A549 (cell line): Measurements from ENCODE around the gene SLC8A1. TPM values are rescaled to one million over a fixed set of nuclear protein-coding genes. Genes with fewer than 3 reads are reported as not detected.

Experiments
- ATAC-seq, 2 experiments: fragments of 200-7000 bp in 1 of 2; fragments of >200 bp in 1 of 2; cut with Nextera tagmentation in 1 of 2; cut with Tn5 transposase in 1 of 2; 3 replicates each; pipeline versions ENCODE4 v1.8.0 to v1.9.1; 2018 to 2020; ENCODE audit warnings: mild to moderate bottlenecking in 1 of 2, moderate library complexity in 1 of 2
- CTCF ChIA-PET: fragments of 300-600 bp; sonication (Branson Sonifier 250); formaldehyde crosslinking; extraction: SDS; loops from one replicate; lab custom pipeline; 2021; ENCODE audit warnings: antibody characterized with exemption, inconsistent platforms; lab: Yijun Ruan, JAX
- POLR2A ChIA-PET: fragments of 350-600 bp; formaldehyde crosslinking; extraction: SDS; loops from one replicate; lab custom pipeline; 2021; ENCODE audit warnings: antibody characterized with exemption, inconsistent platforms; lab: Yijun Ruan, JAX
- DNase-seq, 2 experiments: peaks; one replicate each; pipeline versions ENCODE4 v3.0.0 to v3.0.0-alpha.2; 2011 to 2016; ENCODE audit warnings: low read depth in 1 of 2, low spot score in 1 of 2
- FAIRE-seq: peaks from 2 replicates; lab custom pipeline; 2011; peaks lifted over from hg19 to GRCh38; lab: Jason Lieb, UNC
- H3K27ac ChIP-seq, 2 experiments: fragments of >200 bp; sonication (Bioruptor Twin); formaldehyde crosslinking; 3 replicates each; pipeline ENCODE4 v1.5.1; 2016 to 2017
- H3K4me1 ChIP-seq: fragments of >200 bp; sonication (Bioruptor Twin); formaldehyde crosslinking; 3 replicates; pipeline ENCODE4 v1.6.1; 2016
- H3K4me2 ChIP-seq: fragments of >200 bp; sonication (Bioruptor Twin); formaldehyde crosslinking; 3 replicates; pipeline ENCODE4 v1.6.1; 2016
- H3K4me3 ChIP-seq: fragments of >200 bp; sonication (Bioruptor Twin); formaldehyde crosslinking; 3 replicates; pipeline ENCODE4 v1.5.1; 2016
- H3K9me3 ChIP-seq: fragments of >200 bp; sonication (Bioruptor Twin); formaldehyde crosslinking; 3 replicates; pipeline ENCODE4 v1.6.1; 2016
- ATOH8 ChIP-seq: fragments of 250-450 bp; sonication (Bioruptor Pico); IDR thresholded peaks from 2 replicates; pipeline ENCODE4 v1.5.0; 2020; ENCODE audit warnings: low read depth, mild to moderate bottlenecking, moderate library complexity
- BCL3 ChIP-seq: fragments of >200 bp; sonication (Bioruptor Twin); formaldehyde crosslinking; IDR thresholded peaks from 3 replicates; pipeline ENCODE4 v1.6.1; 2016
- CBX2 ChIP-seq: fragments of 200-600 bp; sonication (generic); IDR thresholded peaks from 2 replicates; pipeline ENCODE4 v1.6.1; 2016; ENCODE audit warnings: low read depth, mild to moderate bottlenecking, borderline replicate concordance
- CHD2 ChIP-seq: fragments of 150-350 bp; IDR thresholded peaks from 2 replicates; pipeline ENCODE4 v1.6.1; 2014; ENCODE audit warnings: low read length; ENCODE audit not compliant: partially characterized antibody
- CHD4 ChIP-seq: fragments of 200-600 bp; sonication (generic); IDR thresholded peaks from 2 replicates; pipeline ENCODE4 v1.6.1; 2016; ENCODE audit warnings: antibody characterized with exemption, mild to moderate bottlenecking, borderline replicate concordance
- CTCF ChIP-seq: fragments of >200 bp; sonication (Bioruptor Twin); formaldehyde crosslinking; IDR thresholded peaks from 3 replicates; pipeline ENCODE4 v1.5.1; 2016
- E2F6 ChIP-seq: IDR thresholded peaks from 2 replicates; pipeline ENCODE4 v1.6.1; 2012; ENCODE audit warnings: low read depth, borderline replicate concordance
- EHF ChIP-seq: fragments of 250-450 bp; sonication (Bioruptor Pico); IDR thresholded peaks from 2 replicates; pipeline ENCODE4 v1.5.0; 2020; ENCODE audit warnings: mild to moderate bottlenecking
- EP300 ChIP-seq, 2 experiments: fragments of >200 bp; sonication (Bioruptor Twin); formaldehyde crosslinking; IDR thresholded peaks; 2 replicates in 1 of 2; 3 replicates in 1 of 2; pipeline ENCODE4 v1.6.1; 2016 to 2017
- FOSB ChIP-seq: fragments of 250-450 bp; sonication (Bioruptor Pico); IDR thresholded peaks from 2 replicates; pipeline ENCODE4 v1.5.0; 2020; ENCODE audit warnings: mild to moderate bottlenecking, moderate library complexity
- HDAC2 ChIP-seq: fragments of 200-600 bp; sonication (generic); IDR thresholded peaks from 2 replicates; pipeline ENCODE4 v1.6.1; 2016
- HEYL ChIP-seq: fragments of 250-450 bp; sonication (Bioruptor Pico); IDR thresholded peaks from 2 replicates; pipeline ENCODE4 v1.8.0; 2021; ENCODE audit warnings: mild to moderate bottlenecking, moderate library complexity
- HMGXB4 ChIP-seq: fragments of 250-450 bp; sonication (Bioruptor Pico); IDR thresholded peaks from 2 replicates; pipeline ENCODE4 v1.5.0; 2021; ENCODE audit warnings: mild to moderate bottlenecking, moderate library complexity, borderline replicate concordance
- HOXA7 ChIP-seq: fragments of 250-450 bp; sonication (Bioruptor Pico); IDR thresholded peaks from 2 replicates; pipeline ENCODE4 v1.5.0; 2020; ENCODE audit warnings: mild to moderate bottlenecking, moderate library complexity
- JUN ChIP-seq, 2 experiments: fragments of >200 bp; sonication (Bioruptor Twin); formaldehyde crosslinking; IDR thresholded peaks; 2 replicates in 1 of 2; 3 replicates in 1 of 2; pipeline ENCODE4 v1.6.1; 2016 to 2017
- JUNB ChIP-seq: fragments of >200 bp; sonication (Bioruptor Twin); formaldehyde crosslinking; IDR thresholded peaks from 2 replicates; pipeline ENCODE4 v1.6.1; 2016
- MAFK ChIP-seq: fragments of 450-650 bp; IDR thresholded peaks from 2 replicates; pipeline ENCODE4 v1.6.1; 2014; ENCODE audit not compliant: partially characterized antibody
- MAZ ChIP-seq: fragments of 150-350 bp; IDR thresholded peaks from 2 replicates; pipeline ENCODE4 v1.6.1; 2014; ENCODE audit warnings: antibody characterized with exemption, low read depth, low read length, borderline replicate concordance
- NFE2L2 ChIP-seq: fragments of 150-350 bp; conservative IDR thresholded peaks from 2 replicates; pipeline ENCODE4 v1.6.1; 2014; ENCODE audit warnings: low read length
- PBX3 ChIP-seq: IDR thresholded peaks from 2 replicates; pipeline ENCODE4 v1.6.1; 2012
- RNF2 ChIP-seq: fragments of 200-600 bp; sonication (generic); IDR thresholded peaks from 2 replicates; pipeline ENCODE4 v1.6.1; 2016; ENCODE audit warnings: low read depth, mild to moderate bottlenecking, antibody characterized with exemption, moderate library complexity, borderline replicate concordance
- SREBF2 ChIP-seq: fragments of 450-650 bp; IDR thresholded peaks from 2 replicates; pipeline ENCODE4 v1.6.1; 2014; ENCODE audit warnings: mild to moderate bottlenecking, moderate library complexity
- TP53 ChIP-seq: fragments of 250-450 bp; sonication (Bioruptor Pico); IDR thresholded peaks from 2 replicates; pipeline ENCODE4 v1.5.0; 2021; ENCODE audit warnings: mild to moderate bottlenecking, moderate library complexity
- USF2 ChIP-seq: fragments of 450-650 bp; IDR thresholded peaks from 2 replicates; pipeline ENCODE4 v1.6.1; 2014; ENCODE audit warnings: antibody characterized with exemption
- ZNF302 ChIP-seq: fragments of 250-450 bp; sonication (Bioruptor Pico); IDR thresholded peaks from 2 replicates; pipeline ENCODE4 v1.9.0; 2021; ENCODE audit warnings: inconsistent platforms, mild to moderate bottlenecking, moderate library complexity
- WGBS: methylation state at CpG from one replicate; pipeline ENCODE4 v1.1.6; 2017; ENCODE audit errors: missing lambda C conversion rate; 5-methylcytosine and 5-hydroxymethylcytosine counted together
- polyA plus RNA-seq, 4 experiments: library from polyadenylated mRNA; depleted of rRNA in 3 of 4; stranded (reverse); fragments of >200 nt; fragmentation: RNase III in 1 of 4; extraction: RNeasy Plus Mini Kit Qiagen cat#74134 plus additional on column Dnase treatment in 1 of 4; gene quantifications; 2 replicates in 3 of 4; 3 replicates in 1 of 4; pipeline ENCODE4 v1.2.3, GENCODE V29; 2011 to 2017

The SLC8A1 gene
- polyA plus RNA-seq, 2 of the 4 experiments (the other 2 are of a cell fraction) = 0.28 to 0.92 TPM

- no peak for ATAC-seq
- H3K27ac ChIP-seq = no peak overlapping the region
- POLR2A ChIA-PET = no interaction called here
These were observed 20.9 kb downstream of the SLC8A1 start for GRCh38 chr2:40430776-40431599.

GRCh38 chr2:40428439-40428838 is 23.5 kb downstream of the SLC8A1 start:
- FAIRE-seq (no peak), ATAC-seq (no peak)
- POLR2A ChIA-PET = no interaction called here
- TF ChIP-seq FOSB (CRISPR knock-in tag) (no peak), CTCF (no peak), USF2 (no peak), HOXA7 (CRISPR knock-in tag) (no peak), CBX2 (no peak), BCL3 (no peak), EHF (CRISPR knock-in tag) (no peak), HEYL (no peak), ATOH8 (CRISPR knock-in tag) (no peak), EP300 (IDR thresholded peaks at IDR 0.05) (no peak), CHD2 (no peak), HDAC2 (no peak), HMGXB4 (no peak)

More at GRCh38 chr2:40430776-40431599, 20.9 kb downstream of the SLC8A1 start:
- WGBS = 80% methylated on average over 7 of the region's 7 CpGs
- no peaks in the 10 kb centered on the region for H3K9me3 ChIP-seq
- CTCF ChIA-PET = interaction anchor here (1.4 to 2.5 kb wide), 2 partner anchors 13 to 27 kb away, joined by 4 to 10 read pairs; no protein-coding TSS in a partner anchor
- no peak for TF ChIP-seq MAZ
- no peak for TF ChIP-seq RNF2
- no peak for TF ChIP-seq E2F6
- no peak for TF ChIP-seq MAFK
- no peak for TF ChIP-seq HEYL
- no peak for TF ChIP-seq TP53 (CRISPR knock-in tag)
- no peak for TF ChIP-seq HMGXB4
- no peak for TF ChIP-seq CHD4
- no peak for TF ChIP-seq JUNB
- TF ChIP-seq PBX3 = no peak
- TF ChIP-seq NFE2L2 = no peak
- no peak for TF ChIP-seq SREBF2
- TF ChIP-seq JUN (IDR thresholded peaks at IDR 0.05) = no peak
- no peak for TF ChIP-seq ZNF302 (CRISPR knock-in tag)
- peaks cover 25% of the 10 kb centered on the region for H3K4me1 ChIP-seq
- H3K4me3 ChIP-seq = no peak overlapping the region
- FAIRE-seq (no peak), DNase-seq (no peak)
- H3K4me2 ChIP-seq = no peak overlapping the region

More at GRCh38 chr2:40428439-40428838, 23.5 kb downstream of the SLC8A1 start:
- Histone ChIP-seq H3K4me2 (no peak overlapping the region), H3K27ac (no peak overlapping the region), H3K4me3 (no peak overlapping the region), H3K4me1 (no peaks in the 10 kb centered on the region), H3K9me3 (no peaks in the 10 kb centered on the region)
- DNase-seq = no peak
- CTCF ChIA-PET = interaction anchor here (0.6 to 1.6 kb wide), 2 partner anchors 9 to 60 kb away, joined by 3 read pairs; no protein-coding TSS in a partner anchor
- 57% methylated on average over 6 of the region's 6 CpGs for WGBS
